OCI-LY1 (cell line): ENCODE data around the gene ST8SIA1.

ENCODE experiments used
- H2AFZ ChIP-seq: fragments of 200-600 bp; sonication (generic), shearing (Covaris generic); 2 replicates; pipeline ENCODE4 v1.6.0; 2014; ENCODE audit warnings: antibody characterized with exemption, mild to moderate bottlenecking, low read length
- H3F3A ChIP-seq: fragments of 200-600 bp; sonication (generic), shearing (Covaris generic); 2 replicates; pipeline ENCODE4 v1.6.0; 2014; ENCODE audit warnings: mild to moderate bottlenecking, antibody characterized with exemption, low read length, moderate library complexity; ENCODE audit not compliant: insufficient read depth
- H3K27ac ChIP-seq: fragments of 200-600 bp; sonication (generic); 2 replicates; pipeline ENCODE4 v1.5.1; 2014; ENCODE audit warnings: low read length, mixed run types, mild to moderate bottlenecking, low read depth; ENCODE audit not compliant: poor library complexity, severe bottlenecking
- H3K27me3 ChIP-seq: fragments of 200-600 bp; sonication (generic); 2 replicates; pipeline ENCODE4 v1.6.0; 2014; ENCODE audit warnings: antibody characterized with exemption, mild to moderate bottlenecking, low read length, moderate library complexity; ENCODE audit not compliant: insufficient read depth
- H3K36me3 ChIP-seq: fragments of 200-600 bp; sonication (generic); 2 replicates; pipeline ENCODE4 v1.6.1; 2014; ENCODE audit warnings: mild to moderate bottlenecking, antibody characterized with exemption, low read length, moderate library complexity, mixed read lengths; ENCODE audit not compliant: insufficient read depth
- H3K4me1 ChIP-seq: fragments of 200-600 bp; sonication (generic); 2 replicates; pipeline ENCODE4 v1.5.1; 2014; ENCODE audit warnings: mild to moderate bottlenecking, low read length, moderate library complexity; ENCODE audit not compliant: insufficient read depth, severe bottlenecking
- H3K4me2 ChIP-seq: fragments of 200-600 bp; sonication (generic), shearing (Covaris generic); 2 replicates; pipeline ENCODE4 v1.6.1; 2014; ENCODE audit warnings: low read length
- H3K4me3 ChIP-seq: fragments of 200-600 bp; sonication (generic); 2 replicates; pipeline ENCODE4 v1.5.1; 2014; ENCODE audit warnings: low read length, low read depth, mild to moderate bottlenecking, mixed read lengths; ENCODE audit not compliant: poor library complexity, severe bottlenecking
- H3K79me2 ChIP-seq: fragments of 200-600 bp; shearing (Covaris generic); 2 replicates; pipeline ENCODE4 v1.6.1; 2016; ENCODE audit warnings: mixed run types, low read length, mixed read lengths; ENCODE audit not compliant: insufficient read depth
- H3K9ac ChIP-seq: fragments of 200-600 bp; sonication (generic), shearing (Covaris generic); 2 replicates; pipeline ENCODE4 v1.6.1; 2014; ENCODE audit warnings: mild to moderate bottlenecking, low read length, mixed read lengths
- H3K9me2 ChIP-seq: fragments of 200-600 bp; sonication (generic), shearing (Covaris generic); 2 replicates; pipeline ENCODE4 v1.6.1; 2014; ENCODE audit warnings: low read depth, mild to moderate bottlenecking, low read length, mixed read lengths
- H3K9me3 ChIP-seq: fragments of 200-600 bp; shearing (Covaris generic); 2 replicates; pipeline ENCODE4 v1.6.1; 2014; ENCODE audit warnings: low read length, mixed read lengths
- H4K20me1 ChIP-seq: fragments of 200-600 bp; sonication (generic), shearing (Covaris generic); 2 replicates; pipeline ENCODE4 v1.6.0; 2016; ENCODE audit warnings: mild to moderate bottlenecking, low read length; ENCODE audit not compliant: insufficient read depth
- CTCF ChIP-seq: fragments of 200-600 bp; sonication (generic), shearing (Covaris generic); IDR thresholded peaks from 2 replicates; pipeline ENCODE4 v1.5.1; 2017; ENCODE audit warnings: mild to moderate bottlenecking, antibody characterized with exemption, low read length, moderate library complexity, mixed read lengths
- EZH2 ChIP-seq: fragments of 200-600 bp; sonication (generic), shearing (Covaris generic); IDR thresholded peaks from 2 replicates; pipeline ENCODE4 v1.8.0; 2017; ENCODE audit warnings: borderline replicate concordance, mixed run types, mild to moderate bottlenecking, antibody characterized with exemption, low read length, moderate library complexity, mixed read lengths

ST8SIA1 gene

GRCh38 chr12:22322091-22322490 is 12.4 kb downstream of the ST8SIA1 start:
- no peaks in the 10 kb centered on the region for H3K9me2 ChIP-seq
- TF ChIP-seq EZH2, result no peak
- TF ChIP-seq CTCF, result no peak
- no peak overlapping the region for H3K27ac ChIP-seq
- no peaks in the 10 kb centered on the region for H4K20me1 ChIP-seq
- no peak overlapping the region for H3K4me3 ChIP-seq
- H3K27me3 ChIP-seq, result no peaks in the 10 kb centered on the region
- H2AFZ ChIP-seq, result no peak overlapping the region
- H3K9ac ChIP-seq, result no peak overlapping the region
- no peaks in the 10 kb centered on the region for H3K9me3 ChIP-seq
- no peaks in the 10 kb centered on the region for H3K36me3 ChIP-seq
- no peak overlapping the region for H3K4me2 ChIP-seq
- H3F3A ChIP-seq, result no peaks in the 10 kb centered on the region
- no peaks in the 10 kb centered on the region for H3K4me1 ChIP-seq
- no peaks in the 10 kb centered on the region for H3K79me2 ChIP-seq

- no peaks in the 10 kb centered on the region for H3K27me3 ChIP-seq
- no peaks in the 10 kb centered on the region for H3K36me3 ChIP-seq
- H3K79me2 ChIP-seq, result no peaks in the 10 kb centered on the region
- H3K9ac ChIP-seq, result no peak overlapping the region
- H3F3A ChIP-seq, result no peaks in the 10 kb centered on the region
- H3K4me3 ChIP-seq, result no peak overlapping the region
- no peaks in the 10 kb centered on the region for H4K20me1 ChIP-seq
- H3K9me2 ChIP-seq, result no peaks in the 10 kb centered on the region
- no peak overlapping the region for H3K4me2 ChIP-seq
- no peaks in the 10 kb centered on the region for H3K4me1 ChIP-seq
- H2AFZ ChIP-seq, result no peak overlapping the region
- H3K9me3 ChIP-seq, result no peaks in the 10 kb centered on the region
- TF ChIP-seq CTCF, result no peak
- TF ChIP-seq EZH2, result no peak
- no peak overlapping the region for H3K27ac ChIP-seq
Measured at GRCh38 chr12:22321638-22322037, 12.9 kb downstream of the ST8SIA1 start.

- no peaks in the 10 kb centered on the region for H3F3A ChIP-seq
- no peak overlapping the region for H3K4me2 ChIP-seq
- no peaks in the 10 kb centered on the region for H3K27me3 ChIP-seq
- TF ChIP-seq EZH2 (no peak), CTCF (no peak)
- H3K4me1 ChIP-seq, result no peaks in the 10 kb centered on the region
- no peak overlapping the region for H3K4me3 ChIP-seq
- H2AFZ ChIP-seq, result no peak overlapping the region
- no peaks in the 10 kb centered on the region for H3K9me2 ChIP-seq
- H4K20me1 ChIP-seq, result no peaks in the 10 kb centered on the region
- H3K9me3 ChIP-seq, result no peaks in the 10 kb centered on the region
- no peaks in the 10 kb centered on the region for H3K79me2 ChIP-seq
- H3K27ac ChIP-seq, result no peak overlapping the region
- no peak overlapping the region for H3K9ac ChIP-seq
- no peaks in the 10 kb centered on the region for H3K36me3 ChIP-seq
Measured at GRCh38 chr12:22321018-22321605, 13.4 kb downstream of the ST8SIA1 start.
